IPS-NIHi7 (cell line): Measurements from ENCODE around the gene WDR81.

Source experiments
- DNase-seq: peaks from one replicate; pipeline ENCODE4 v3.0.0; 2012; ENCODE audit warnings: mixed read lengths; ENCODE audit errors: extremely low spot score

WDR81 gene

DNA sequence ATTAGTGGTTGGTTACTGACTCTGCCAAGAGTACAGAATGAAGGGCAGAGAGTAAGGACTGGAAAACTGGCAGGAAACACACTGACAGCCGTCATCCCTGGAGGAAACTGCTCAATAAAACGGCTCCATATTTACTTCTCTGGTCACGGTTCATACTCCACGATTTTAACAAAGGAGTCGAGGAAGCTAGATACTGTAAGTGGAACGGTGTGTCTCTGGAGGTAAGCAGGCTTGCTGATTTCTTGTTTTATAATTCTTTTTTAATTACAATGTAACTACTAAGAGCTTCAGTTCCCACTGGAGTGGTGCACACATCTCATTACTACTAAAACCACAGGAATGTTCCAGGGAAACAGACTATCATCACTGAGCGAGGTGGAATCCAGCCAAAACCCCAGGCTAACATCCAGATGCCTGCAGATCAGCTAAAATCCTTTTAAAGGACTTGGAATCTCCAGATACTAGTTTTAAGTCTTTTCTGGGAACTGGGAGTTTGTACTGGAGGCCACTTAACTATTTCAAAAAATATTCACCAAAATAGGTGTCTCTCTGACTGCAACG is 55.1 kb downstream of the WDR81 start:
- DNase-seq: no peak

DNA sequence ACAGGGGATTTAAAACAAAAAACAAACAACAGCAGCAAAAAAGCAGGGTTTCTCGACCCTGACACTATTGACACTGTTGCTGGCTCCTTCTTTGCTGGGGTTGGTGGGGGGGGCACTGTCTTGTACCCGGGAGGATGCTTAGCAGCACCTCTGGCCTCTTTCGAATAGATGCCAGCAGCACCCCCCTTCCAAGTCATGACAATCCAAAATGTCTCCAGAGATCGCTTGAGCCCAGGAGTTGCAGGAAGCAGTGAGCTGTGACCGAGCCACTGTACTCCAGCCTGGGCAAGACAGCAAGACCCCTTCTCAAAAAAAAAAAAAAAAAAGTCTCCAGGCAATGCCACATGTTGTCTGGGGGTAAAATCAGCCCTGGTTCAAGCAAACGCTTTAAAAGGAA is 57.7 kb downstream of the WDR81 start:
- DNase-seq: no peak

DNA sequence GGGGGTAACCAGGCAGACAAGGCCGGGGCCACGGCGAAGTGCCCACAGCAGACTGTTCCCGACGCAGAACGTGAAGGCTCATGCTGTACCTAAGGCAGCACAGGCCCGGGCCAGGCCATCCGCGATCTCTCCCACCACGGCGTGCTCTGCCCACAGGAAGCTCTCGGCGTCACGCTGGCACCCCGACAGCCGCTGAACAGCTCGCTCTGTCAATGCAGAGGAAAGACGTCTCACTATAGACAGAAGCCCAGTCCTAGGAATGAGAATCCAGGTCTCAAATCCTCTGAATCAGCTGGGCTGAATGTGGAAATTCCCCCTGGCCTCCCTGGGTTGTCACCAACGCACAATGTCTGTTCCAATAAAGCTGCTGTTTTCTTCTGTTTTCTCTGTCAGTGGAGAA is 58.8 kb downstream of the WDR81 start:
- DNase-seq: no peak

DNA sequence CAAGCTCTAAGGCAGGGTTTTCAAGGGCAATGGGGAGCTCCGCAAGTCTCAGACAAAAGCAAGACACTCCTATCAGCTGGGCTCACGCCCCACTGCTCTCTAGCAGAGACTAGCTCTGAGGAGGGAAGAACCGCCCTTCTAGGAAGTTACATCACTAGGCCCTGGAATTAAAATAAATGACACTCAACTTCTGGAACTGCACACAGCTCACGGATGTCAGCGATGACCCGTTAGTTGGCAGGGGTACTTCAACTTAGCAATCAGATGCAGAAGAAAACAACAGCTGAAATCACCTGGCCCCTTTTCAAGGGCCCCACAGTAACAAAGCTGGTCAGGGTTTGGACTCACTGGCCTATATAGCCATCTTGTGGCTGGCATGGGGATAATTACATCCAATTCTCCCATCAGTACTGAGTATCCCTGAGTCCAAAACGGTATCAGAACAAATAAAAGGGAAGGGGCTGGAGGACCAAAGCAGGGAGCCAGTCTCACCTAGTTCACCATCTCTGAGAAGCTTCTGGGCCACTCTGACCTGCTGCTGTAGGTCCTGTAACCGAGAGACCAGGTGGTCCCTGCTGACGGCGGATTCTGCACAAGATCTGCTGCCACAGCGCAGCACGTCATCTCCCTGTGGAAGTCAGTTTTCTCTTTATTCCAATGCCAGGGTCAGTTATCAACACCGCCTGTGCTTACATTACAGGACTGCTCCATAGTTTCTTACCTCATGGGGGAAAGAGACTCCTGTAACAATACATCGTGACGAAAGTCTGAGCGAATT is 59.5 kb downstream of the WDR81 start:
- DNase-seq: peak; percentile 76

DNA sequence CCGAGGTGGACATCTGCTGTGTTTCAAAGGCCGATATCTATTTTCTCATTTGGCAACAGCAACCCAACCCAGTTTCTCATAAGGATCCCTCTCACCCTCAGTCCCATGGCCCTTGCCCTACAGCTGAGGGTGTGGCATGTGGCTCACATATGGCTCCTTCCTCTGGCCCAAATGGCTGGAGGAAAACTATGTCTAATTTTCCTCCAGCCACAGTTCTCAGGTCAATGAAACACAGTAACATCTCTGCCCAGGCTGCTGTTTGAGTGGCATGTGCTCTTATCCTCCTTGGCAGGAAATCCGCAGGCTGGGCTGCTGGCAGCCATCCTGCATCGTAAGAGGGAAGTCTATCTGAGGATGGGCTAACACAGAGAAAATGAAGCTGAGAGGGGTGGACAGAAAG is 61.4 kb downstream of the WDR81 start:
- no peak for DNase-seq

DNA sequence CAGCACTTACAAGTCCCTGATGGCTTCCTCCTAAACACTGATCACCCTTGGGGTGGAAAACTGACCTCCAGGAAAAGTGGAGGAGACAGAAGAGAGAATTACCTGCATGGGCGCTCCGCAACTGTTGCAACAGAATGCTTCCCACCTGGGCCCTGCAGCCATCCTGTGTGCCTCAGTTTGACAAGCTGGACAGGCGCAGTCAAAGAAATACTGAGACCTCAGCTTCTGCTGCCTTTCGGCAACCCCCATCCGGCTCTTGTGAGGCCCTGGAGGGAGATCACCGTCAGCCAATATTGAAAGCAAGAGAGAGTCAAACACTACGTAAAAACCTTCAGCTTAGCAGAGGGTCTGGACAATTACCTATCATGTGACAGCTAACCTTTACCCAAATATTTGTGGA is 62.2 kb downstream of the WDR81 start:
- no peak for DNase-seq

DNA sequence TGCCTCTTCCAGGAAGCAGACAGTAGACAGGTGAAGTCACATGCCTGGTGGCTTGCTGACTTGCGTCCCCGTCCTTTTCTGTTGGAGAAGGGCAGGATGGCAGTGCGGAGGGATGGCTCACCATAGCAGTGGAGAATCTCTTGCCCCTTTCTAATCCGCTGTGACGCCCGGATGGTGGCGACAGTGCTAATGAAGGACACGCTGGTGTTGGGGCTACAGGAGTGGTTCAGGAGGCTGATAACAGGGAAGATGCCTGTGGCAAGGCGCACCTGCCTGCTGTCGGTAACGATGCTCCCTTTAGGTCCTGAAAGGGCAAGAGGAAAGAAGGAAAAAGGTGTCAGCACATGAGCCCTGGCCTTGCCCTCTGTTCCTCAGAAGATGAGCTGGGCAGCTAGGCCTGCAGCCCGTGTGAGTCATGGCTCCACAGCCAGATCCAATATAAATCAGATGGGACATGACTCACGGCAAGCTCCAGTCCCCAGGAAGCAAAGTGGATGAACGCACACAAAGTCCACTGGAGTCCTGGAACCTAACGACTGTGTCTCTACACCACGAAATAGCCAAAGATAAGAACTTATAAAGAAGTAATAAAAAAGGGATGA is 62.9 kb downstream of the WDR81 start:
- DNase-seq: no peak
